ENCODE data around the gene PADI1.

GRCh38 chr1:17272066-17272465 is 67.1 kb downstream of the PADI1 start:
- TF ChIP-seq, protein P1, sequence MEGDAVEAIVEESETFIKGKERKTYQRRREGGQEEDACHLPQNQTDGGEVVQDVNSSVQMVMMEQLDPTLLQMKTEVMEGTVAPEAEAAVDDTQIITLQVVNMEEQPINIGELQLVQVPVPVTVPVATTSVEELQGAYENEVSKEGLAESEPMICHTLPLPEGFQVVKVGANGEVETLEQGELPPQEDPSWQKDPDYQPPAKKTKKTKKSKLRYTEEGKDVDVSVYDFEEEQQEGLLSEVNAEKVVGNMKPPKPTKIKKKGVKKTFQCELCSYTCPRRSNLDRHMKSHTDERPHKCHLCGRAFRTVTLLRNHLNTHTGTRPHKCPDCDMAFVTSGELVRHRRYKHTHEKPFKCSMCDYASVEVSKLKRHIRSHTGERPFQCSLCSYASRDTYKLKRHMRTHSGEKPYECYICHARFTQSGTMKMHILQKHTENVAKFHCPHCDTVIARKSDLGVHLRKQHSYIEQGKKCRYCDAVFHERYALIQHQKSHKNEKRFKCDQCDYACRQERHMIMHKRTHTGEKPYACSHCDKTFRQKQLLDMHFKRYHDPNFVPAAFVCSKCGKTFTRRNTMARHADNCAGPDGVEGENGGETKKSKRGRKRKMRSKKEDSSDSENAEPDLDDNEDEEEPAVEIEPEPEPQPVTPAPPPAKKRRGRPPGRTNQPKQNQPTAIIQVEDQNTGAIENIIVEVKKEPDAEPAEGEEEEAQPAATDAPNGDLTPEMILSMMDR (IDR thresholded peaks at IDR 0.05) = no peak
- TF ChIP-seq POLR2A (IDR thresholded peaks at IDR 0.05) = no peak
